HG03575 (cell line): ENCODE measurements around the gene TBC1D19.
A peak's percentile ranks its signal among the peaks of the same experiment; 100 is the strongest.

ENCODE experiments used
- ATAC-seq: cut with Tn5 transposase; IDR thresholded peaks from one replicate; pipeline ENCODE4 v1.9.1; 2021; ENCODE audit not compliant: unreplicated experiment, insufficient number of reproducible peaks, low FRiP score; ENCODE audit errors: extremely low read depth

The TBC1D19 gene

DNA sequence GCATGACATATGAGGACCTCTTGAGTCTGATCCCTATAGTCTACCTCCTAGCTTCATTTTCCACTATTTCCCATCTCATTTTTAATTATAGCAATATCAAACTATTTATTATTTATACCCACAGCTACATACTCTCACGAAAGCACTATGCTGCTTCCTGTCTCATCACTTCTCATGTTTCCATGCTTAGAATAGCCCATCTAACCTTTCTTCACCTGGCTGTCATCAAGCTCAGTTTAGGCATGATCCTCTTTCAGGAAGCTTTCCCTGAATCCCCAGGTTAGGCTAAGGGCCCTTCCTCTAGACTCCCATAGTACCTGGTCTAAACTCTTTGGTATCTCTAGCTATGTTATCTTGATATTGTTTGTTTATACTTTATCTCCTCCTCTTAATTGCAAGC lies 137.8 kb downstream of the TBC1D19 start:
- ATAC-seq: no peak

DNA sequence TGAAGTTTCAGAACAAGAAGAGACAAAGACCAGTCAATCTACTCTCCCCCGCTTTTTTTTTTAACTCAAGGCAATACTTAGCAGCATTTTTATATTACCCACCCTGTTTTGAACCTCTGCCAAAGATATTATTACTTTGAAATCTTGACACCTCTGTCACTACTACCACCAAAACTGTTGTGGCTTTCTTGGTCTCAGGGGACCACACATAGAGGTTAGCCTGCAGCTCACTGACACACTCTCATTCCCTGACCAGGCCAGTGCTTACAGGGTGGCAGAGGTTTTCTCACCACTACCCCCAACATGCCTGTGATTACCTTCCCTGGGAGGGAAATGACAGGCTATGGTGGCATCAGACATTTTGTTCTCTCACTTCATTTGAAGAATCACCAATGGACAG lies 139.3 kb downstream of the TBC1D19 start:
- ATAC-seq: peak; percentile 92

DNA sequence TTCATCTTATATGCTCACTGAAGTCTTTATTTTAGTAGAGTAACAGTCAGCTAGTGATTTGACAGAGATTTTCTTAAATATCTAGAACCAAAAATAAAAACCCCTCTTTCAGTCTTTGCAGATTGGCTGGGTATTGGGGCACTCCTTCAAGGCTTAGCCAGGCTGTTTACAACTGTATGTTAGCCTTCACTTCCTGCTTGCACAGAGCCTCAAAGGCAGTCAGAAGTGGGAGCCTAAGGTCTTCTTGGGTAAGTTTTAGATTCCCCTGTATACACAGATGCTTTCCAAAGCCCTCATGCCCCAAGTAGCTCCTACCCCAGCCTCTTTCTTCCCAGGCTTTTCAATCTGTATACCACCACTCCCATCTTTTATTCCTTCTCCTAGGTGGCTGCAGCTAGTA lies 140.7 kb downstream of the TBC1D19 start:
- no peak for ATAC-seq

DNA sequence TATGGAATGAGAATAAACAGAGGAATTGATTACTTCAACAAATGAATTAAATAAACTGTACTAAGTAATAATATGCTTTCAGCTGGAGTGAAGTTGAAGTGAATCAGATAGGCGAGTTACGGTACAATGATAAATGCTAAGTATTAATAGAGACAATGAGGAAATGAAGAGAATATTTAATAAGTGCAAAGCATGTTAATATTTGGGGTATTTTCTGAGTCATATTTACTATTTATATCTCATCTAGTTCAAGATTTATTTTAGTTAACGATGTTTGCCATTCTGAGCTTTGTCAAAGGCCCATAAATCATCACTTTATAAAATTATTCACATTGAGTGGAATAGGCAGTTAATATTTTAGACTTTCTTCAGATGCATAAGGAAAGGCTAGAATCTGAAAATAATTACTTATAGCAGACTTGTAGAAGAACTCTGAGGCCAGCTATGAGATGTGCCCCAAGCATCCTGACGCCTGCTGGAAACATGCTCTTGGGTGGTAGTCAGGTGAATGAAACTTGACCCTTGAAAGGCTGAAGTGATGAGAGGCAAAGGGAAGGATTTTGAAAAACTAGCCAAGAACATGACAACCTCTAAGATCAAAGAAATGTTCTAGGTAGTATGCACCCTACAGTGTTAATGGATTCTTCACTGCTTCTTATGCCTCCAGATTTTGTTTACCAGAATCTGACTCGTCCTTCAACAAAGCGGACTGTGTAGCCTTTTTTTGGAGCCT lies 142.9 kb downstream of the TBC1D19 start:
- ATAC-seq: no peak

DNA sequence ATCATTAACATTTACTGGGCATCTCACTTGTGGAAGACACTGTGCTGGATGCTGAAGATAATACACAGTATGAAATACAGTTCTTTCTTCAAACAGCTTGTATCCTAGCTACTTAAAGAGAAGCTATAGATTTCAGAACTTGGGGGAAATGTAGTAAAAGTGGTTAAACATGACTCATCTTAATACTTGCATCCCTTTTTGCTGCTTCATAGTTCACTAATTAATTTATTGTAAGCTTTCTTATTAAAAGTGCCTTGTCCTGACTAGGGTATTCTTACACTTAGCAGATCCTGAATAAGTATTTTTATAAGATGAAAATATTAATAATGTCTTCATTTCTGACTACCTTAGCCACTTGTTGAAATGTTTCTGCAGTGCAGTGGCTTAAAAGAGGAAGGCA lies 144.0 kb downstream of the TBC1D19 start:
- ATAC-seq: no peak

DNA sequence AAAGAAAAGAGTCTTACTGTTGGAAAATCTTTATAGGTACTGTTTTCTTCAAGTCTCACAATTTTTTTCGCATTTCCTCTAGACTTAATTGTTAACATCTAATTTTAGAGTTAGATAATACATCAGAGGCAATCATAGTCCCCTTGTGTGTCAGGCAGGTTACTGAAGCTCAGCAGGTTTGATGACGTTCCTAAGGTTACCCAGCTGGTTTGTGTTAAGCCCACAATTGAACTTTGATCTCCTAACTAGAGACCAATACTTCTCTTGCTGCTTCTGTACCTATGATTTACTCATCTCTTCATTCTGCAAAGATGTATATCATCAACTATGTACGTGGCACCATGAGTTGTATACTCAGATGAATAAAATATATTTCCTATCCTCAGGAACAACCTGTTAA lies 145.1 kb downstream of the TBC1D19 start:
- ATAC-seq: no peak

DNA sequence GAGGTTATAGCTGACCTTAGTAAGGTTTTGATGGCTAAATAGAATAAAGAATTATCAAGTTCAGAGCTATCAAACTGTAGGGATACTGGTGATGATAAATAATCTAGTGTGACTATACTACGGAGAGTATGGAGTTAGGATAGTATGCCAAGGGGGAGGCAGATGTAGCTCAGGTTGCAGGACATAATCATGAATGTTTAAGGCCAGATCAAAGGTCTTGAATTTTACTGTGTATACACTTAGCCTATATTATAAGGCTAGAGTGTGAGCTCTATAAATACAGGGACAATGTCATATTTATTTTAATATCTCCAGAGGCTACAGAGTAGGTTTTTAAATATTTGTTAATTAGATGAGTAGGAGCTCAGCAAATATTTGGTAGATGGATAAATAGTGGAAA lies 145.7 kb downstream of the TBC1D19 start:
- ATAC-seq: no peak

DNA sequence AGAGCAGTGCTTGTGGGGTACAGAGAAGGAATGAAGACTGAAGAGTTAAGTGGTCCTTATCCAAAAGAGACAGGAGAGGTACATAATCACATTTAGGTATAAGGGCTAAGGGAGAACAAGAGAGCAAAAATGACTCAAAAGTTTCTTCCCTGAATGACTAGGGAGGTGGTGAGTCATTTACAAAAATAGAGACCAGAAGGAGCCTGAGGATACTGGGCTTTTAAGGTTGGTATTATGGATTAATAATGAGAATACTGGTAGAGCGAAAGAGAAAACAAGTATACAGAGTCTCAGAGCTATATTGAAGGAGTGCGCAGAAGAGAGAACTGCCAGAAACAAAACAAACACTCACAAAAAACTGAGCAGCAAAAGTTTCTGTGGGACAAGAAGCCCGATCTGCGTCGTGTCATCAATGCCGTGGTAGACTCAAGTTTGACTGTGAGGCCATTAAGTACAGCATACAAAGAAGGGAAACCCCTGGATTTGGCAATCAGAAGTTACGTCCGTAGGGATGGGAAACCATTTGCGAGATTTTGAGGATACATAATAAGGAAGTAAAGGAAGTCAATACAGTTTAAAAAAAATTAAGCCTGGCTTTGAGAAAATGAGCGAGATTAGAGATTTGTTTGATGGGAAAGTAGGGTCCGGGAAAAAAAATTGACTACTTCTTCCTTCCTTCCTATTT lies 147.6 kb downstream of the TBC1D19 start:
- ATAC-seq: peak; percentile 92

DNA sequence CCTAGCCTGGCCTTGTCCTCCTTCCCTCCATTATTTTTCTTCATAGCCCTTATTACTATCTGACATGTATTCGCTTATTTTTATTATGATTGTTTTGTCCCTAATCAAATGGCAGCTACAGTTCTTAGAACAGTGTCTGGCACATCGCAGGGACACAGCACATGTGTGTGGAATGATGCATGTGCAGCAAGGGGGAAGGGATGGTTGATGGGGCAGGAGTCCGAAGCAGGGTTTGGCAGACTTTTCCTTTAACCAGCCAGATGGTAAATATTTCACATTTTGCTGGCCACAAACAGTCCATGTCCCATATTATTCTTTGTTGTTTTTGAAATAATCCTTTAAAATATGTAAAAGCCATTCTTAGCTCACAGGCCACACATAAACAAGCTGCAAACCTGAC lies 148.5 kb downstream of the TBC1D19 start:
- no peak for ATAC-seq

DNA sequence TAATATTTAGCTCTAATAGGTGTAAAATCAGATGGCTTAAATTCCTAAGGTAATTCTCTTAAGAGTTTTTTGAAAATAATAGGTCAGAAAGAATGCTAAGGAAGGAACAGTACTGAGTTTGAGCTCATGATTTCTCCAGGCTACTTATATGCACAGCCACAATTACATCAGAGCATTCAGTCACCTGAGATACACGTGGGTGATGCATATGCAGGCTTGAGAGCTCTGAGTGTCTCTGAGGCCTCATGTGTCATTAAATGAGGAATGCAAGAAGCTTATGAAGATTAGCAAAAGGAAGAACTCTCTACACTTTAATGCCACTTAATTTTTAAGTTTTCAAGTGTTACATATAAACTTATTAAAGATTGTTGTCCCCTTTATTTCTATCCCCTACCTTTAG lies 152.7 kb downstream of the TBC1D19 start:
- no peak for ATAC-seq

DNA sequence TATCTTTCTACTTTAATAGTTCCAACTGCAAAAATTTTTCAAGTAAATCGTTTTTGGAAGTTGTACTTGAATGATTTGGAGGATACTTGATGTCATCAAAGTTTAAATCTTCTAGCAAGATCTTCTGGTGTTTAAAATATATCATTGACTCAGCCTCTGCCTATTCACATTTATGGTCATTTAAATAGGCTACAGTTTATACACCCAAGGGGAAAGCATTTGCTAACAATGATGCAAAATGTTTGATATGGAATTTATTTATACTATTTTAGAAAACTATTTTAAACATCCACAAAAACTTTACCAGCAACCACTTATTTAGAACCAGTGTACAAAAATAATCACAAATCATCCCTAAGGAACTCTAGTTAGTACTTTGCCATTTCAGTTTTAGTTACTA lies 153.5 kb downstream of the TBC1D19 start:
- ATAC-seq: no peak

DNA sequence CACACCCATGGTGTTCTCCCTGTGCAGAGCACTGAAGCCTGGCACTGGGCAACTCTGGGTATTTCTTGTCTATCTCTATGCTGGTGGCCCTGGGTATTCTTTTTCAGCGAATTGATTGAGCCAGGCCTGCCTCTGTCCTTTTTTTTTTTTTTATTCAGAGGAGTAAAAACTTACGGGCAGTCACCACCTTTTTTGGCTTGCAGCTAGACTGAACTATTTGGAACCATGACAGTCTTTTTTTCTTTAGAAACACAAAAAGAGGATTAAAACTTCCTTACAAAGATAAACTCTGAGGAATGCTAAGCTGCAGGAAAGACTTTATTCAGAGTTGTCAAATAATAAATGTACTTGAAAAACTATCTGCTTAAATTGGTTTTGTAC lies 157.6 kb downstream of the TBC1D19 start:
- ATAC-seq: no peak

DNA sequence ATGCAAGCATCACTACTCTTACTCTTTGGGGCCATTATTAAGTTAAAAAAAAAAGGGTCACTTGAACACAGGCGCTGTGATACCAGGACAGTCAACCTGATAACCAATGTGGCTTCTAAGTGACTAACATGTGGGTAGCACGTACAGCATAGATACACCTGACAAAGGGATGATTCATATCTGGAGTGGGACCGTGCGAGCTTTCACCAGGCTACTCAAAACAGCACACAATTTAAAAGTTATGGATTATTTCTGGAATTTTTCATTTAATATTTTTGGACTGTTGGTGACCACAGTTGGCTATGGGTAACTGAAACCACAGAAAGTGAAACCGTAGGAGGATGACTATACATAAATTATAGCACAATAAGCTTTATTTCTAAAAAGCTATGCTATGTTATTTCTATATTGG lies 162.9 kb downstream of the TBC1D19 start:
- ATAC-seq: peak; percentile 99

DNA sequence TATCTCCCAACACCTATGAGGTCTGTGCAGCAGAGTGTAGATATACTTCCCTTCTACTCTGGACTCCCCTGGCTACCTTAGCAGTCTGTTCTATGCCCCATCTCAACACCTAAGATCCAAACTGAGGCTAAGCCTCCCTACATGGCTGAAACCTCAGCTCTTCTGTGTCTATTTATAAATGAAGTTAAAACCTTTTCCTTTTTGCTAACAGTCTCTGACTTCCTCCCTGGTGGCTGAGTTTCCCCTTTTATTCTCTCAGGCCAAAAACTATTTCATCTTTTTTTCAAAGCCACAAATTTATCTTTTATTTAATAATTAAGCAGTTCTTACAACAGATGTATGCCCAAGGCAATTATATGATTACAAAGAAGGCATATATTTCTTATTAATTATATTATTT lies 164.9 kb downstream of the TBC1D19 start:
- no peak for ATAC-seq

DNA sequence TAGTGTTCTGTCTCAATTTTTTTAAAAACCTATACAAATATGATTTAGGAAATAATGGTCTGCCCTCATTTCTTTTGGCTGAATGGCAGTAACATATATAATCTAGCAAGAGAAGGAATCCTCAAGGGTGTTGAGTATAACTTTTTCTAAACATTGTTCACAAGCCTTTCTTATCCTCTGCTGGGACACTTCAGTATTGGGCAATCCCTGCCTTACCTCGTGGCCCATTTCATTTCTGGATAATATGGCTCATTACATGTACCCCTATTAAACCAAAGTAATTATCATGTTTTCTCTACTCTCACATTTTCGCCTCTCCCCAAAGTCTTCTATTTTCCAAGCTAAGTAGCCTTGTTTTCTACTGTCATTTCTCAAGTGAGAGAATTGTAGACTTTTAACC lies 166.0 kb downstream of the TBC1D19 start:
- no peak for ATAC-seq

DNA sequence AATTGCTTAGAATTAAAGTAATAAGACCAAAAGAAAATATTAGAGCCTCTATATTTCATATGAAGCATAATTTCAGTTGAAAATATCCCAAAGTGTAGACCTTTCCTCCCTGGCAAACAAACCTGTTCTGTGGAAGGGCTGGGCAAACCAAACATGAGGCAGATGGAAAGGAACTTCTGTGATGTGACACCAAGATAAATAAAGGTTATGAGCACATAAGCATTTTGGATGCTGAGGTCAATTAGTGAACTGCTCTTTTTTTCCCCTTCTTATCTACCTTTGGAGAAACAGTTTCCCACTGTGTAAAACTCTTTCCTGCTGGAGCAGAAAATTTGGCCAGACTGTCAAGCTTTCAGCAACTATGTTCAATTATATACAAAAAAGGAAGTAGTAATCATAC lies 167.1 kb downstream of the TBC1D19 start:
- ATAC-seq: no peak

DNA sequence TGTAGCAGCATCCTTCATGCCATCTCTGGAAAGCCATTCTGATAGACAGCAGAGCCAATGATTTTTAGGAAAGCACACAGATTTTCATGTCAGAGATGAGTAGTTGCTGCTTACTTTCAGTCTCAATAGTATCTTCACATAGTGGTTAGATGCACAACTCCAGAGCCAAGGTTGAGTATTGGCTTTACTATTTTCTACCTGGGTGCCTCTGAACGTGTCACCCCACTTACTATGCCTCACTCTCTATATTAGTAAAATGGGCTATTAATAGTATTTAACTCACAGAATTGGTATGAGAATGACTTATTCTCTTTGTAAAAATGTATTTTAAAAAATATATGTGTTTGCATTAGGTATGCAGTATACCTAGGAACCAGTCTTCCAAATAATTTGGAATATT lies 168.0 kb downstream of the TBC1D19 start:
- peak; percentile 87 for ATAC-seq

DNA sequence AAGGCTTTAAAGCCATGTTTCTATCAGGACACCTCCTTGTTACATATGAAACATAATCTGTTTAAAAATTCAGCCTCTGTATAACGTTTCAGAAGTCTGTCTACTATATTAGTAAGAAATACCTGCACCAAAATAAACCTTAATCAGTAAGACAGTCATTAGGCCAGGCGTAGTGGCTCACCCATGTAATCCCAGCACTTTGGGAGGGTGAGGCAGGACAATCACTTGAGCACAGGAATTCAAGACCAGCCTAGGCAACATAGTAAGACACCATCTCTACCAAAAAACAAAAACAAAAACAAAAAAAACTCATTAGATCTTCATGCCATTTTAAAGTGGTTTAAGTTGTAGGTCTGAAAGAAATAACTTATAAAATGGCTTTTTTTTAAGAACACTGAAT lies 169.3 kb downstream of the TBC1D19 start:
- no peak for ATAC-seq

DNA sequence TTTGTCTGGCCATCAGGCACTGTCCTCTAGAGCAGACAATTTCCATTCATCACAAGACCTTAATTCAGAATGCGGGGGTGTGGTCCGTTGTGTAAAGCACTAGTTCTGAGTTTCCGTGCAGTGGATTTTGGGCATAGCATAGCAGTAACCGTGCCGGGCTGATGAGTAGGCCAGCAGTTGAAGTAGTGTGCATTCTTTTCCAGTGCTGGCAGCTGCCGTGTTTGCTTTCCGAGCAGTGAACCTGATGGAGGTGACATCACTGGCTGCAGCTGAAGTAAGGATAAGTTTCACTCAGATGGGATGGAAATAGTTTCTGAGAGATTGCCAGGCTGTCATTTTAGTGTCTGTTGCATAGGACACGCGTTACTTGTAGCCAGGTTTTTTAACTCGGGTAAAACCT lies 169.7 kb downstream of the TBC1D19 start:
- ATAC-seq: no peak

DNA sequence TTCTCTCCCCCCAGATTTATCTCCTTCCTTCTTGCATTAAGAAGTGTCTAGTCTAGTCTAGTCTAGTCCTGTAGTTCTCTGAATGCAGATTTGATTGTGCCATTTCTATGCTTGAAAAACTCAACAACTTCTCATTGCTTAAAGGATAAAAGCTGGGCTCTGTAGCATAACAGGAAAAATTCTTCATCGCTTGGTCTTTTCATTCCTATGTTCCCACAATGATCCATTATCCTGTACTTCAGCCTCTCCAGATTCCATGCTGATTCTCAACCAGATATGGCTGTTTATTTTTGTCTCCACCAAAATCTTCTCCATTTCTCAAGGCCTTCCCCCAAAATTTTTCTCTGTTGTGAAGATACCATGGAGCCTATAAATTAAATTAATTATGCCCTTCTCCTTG lies 173.9 kb downstream of the TBC1D19 start:
- ATAC-seq: no peak

DNA sequence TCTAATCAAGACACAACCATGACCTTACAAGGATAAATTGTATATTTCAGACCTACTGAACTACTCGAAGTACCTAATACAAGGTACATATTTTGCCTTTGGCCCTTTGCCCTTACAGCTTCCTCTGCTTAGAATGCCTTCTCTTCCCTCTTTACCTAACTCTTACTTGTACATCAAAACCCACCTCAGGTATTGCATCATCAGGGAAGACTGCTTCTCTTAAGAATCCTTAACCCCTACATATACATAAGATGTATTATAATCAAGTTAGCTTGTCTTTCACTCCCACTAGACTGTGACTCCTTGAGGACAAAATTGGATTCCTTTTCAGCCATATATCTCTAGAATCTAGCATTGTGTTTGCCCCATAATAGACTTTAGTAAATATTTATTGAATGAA lies 175.0 kb downstream of the TBC1D19 start:
- no peak for ATAC-seq
